B cell (primary cell): ENCODE results near the gene THSD7B. TPM values are rescaled to one million over a fixed set of nuclear protein-coding genes. Genes with fewer than 3 reads are reported as not detected.

ENCODE experiments used
- ATAC-seq: fragments of 200-7000 bp; cut with Tn5 transposase; one replicate; pipeline ENCODE4 v1.10.0; 2021; ENCODE audit warnings: low read depth, mild to moderate bottlenecking, moderate number of reproducible peaks, moderate library complexity
- CTCF ChIA-PET: fragments of 350-600 bp; sonication (Branson Sonifier 250); formaldehyde crosslinking; loops from one replicate; lab custom pipeline; 2021; ENCODE audit warnings: antibody characterized with exemption, inconsistent platforms; lab: Charles Lee
- POLR2A ChIA-PET: fragments of 350-600 bp; sonication (Branson Sonifier 250); formaldehyde crosslinking; loops from one replicate; lab custom pipeline; 2021; ENCODE audit warnings: antibody characterized with exemption; lab: Charles Lee
- DNase-seq: peaks from one replicate; pipeline ENCODE4 v3.0.0; 2013
- H2AFZ ChIP-seq: 2 replicates; pipeline ENCODE4 v1.6.1; 2012; ENCODE audit warnings: mild to moderate bottlenecking, low read depth, low read length; ENCODE audit not compliant: insufficient read depth, poor library complexity, severe bottlenecking
- H3K27ac ChIP-seq, 2 donors: 1 replicate in 1 of 2; 2 replicates in 1 of 2; pipeline ENCODE4 v1.5.1; 2012 to 2013; ENCODE audit warnings: low read length in 2 of 2, mild to moderate bottlenecking in 2 of 2, moderate library complexity in 1 of 2
- H3K27me3 ChIP-seq, 4 experiments: fragments of 200-600 bp in 1 of 4; sonication (generic) in 1 of 4; replicated peaks in 1 of 4; 1 replicate in 2 of 4; 2 replicates in 2 of 4; pipeline versions ENCODE4 v1.6.1 to v1.7.0; 2013 to 2016; ENCODE audit warnings: low read length in 3 of 4, mild to moderate bottlenecking in 2 of 4, mixed read lengths in 1 of 4, moderate library complexity in 1 of 4; ENCODE audit not compliant: insufficient read depth in 4 of 4, control insufficient read depth in 3 of 4; ENCODE audit errors: control extremely low read depth in 1 of 4
- H3K36me3 ChIP-seq, 2 experiments: replicated peaks in 1 of 2; 1 replicate in 1 of 2; 2 replicates in 1 of 2; pipeline versions ENCODE4 v1.6.1 to v1.7.1; 2013; ENCODE audit warnings: low read length in 1 of 2; ENCODE audit not compliant: insufficient read depth in 2 of 2, control insufficient read depth in 1 of 2; ENCODE audit errors: control extremely low read depth in 1 of 2, extremely low read depth in 1 of 2
- H3K4me1 ChIP-seq, 2 donors: fragments of 200-600 bp in 1 of 2; sonication (generic) in 1 of 2; 1 replicate in 1 of 2; 2 replicates in 1 of 2; pipeline versions ENCODE4 v1.5.1 to v1.6.1; 2013 to 2017; ENCODE audit warnings: low read length in 2 of 2; ENCODE audit not compliant: control insufficient read depth in 2 of 2, insufficient read depth in 2 of 2
- H3K4me2 ChIP-seq: replicated peaks from 2 replicates; pipeline ENCODE3; 2012; ENCODE audit warnings: mild to moderate bottlenecking, low read depth, low read length; ENCODE audit not compliant: poor library complexity, severe bottlenecking
- H3K4me3 ChIP-seq, 5 experiments: fragments of 200-600 bp in 1 of 5; sonication (generic) in 1 of 5; 1 replicate in 3 of 5; 2 replicates in 2 of 5; pipeline versions ENCODE4 v1.5.1 to v1.7.0; 2011 to 2016; ENCODE audit warnings: low read length in 4 of 5, mild to moderate bottlenecking in 4 of 5, low read depth in 2 of 5, control low read depth in 1 of 5, moderate library complexity in 1 of 5; ENCODE audit not compliant: insufficient read depth in 1 of 5; ENCODE audit errors: control extremely low read depth in 1 of 5, extremely low read depth in 1 of 5
- H3K79me2 ChIP-seq: fragments of 200-600 bp; sonication (generic); one replicate; pipeline ENCODE4 v1.6.0; 2016; ENCODE audit warnings: low read length; ENCODE audit not compliant: control insufficient read depth, insufficient read depth
- H3K9ac ChIP-seq: fragments of 200-600 bp; sonication (generic); 2 replicates; pipeline ENCODE4 v1.6.1; 2017; ENCODE audit warnings: mild to moderate bottlenecking, low read length, moderate library complexity
- H3K9me3 ChIP-seq, 3 donors: one replicate each; pipeline versions ENCODE4 v1.6.1 to v1.7.1; 2013; ENCODE audit warnings: low read length in 2 of 3; ENCODE audit not compliant: control insufficient read depth in 2 of 3, insufficient read depth in 1 of 3; ENCODE audit errors: control extremely low read depth in 1 of 3
- H4K20me1 ChIP-seq: 2 replicates; pipeline ENCODE4 v1.6.0; 2012; ENCODE audit warnings: mild to moderate bottlenecking, low read length; ENCODE audit not compliant: insufficient read depth, control insufficient read depth, poor library complexity, severe bottlenecking
- H3K27ac Mint-ChIP-seq: one replicate; pipeline ENCODE4 v1.8.0; 2021; ENCODE audit warnings: mixed read lengths
- H3K27me3 Mint-ChIP-seq: one replicate; pipeline ENCODE4 v1.8.0; 2021; ENCODE audit warnings: mixed read lengths
- H3K4me1 Mint-ChIP-seq: one replicate; pipeline ENCODE4 v1.8.0; 2021; ENCODE audit warnings: mixed read lengths
- H3K4me3 Mint-ChIP-seq: one replicate; pipeline ENCODE4 v1.8.0; 2021; ENCODE audit warnings: mixed read lengths
- H3K9me3 Mint-ChIP-seq: one replicate; pipeline ENCODE4 v1.8.0; 2022; ENCODE audit warnings: mixed read lengths; ENCODE audit not compliant: insufficient read depth
- EZH2 ChIP-seq: IDR thresholded peaks from 2 replicates; pipeline ENCODE4 v1.6.1; 2012; ENCODE audit warnings: borderline replicate concordance, low read depth, mild to moderate bottlenecking, moderate library complexity, low read length; ENCODE audit not compliant: insufficient read depth, poor library complexity, severe bottlenecking
- WGBS: methylation state at CpG from one replicate; pipeline ENCODE4 v1.1.5; 2013; ENCODE audit warnings: missing lambda C conversion rate; ENCODE audit not compliant: insufficient coverage; 5-methylcytosine and 5-hydroxymethylcytosine counted together
- intact Hi-C: fragments of 100-400 bp; cut with micrococcal nuclease; formaldehyde crosslinking; loops from one replicate; pipeline ENCODE4 v1.10.0; 2022
- polyA plus RNA-seq: library from polyadenylated mRNA; depleted of rRNA; stranded (reverse); fragments of >200 nt; gene quantifications from 2 replicates; pipeline ENCODE4 v1.2.3, GENCODE V29; 2012
- total RNA-seq, 2 donors: library from RNA; stranded (reverse); fragments of 120-200 nt in 1 of 2; gene quantifications; 1 replicate in 1 of 2; 2 replicates in 1 of 2; pipeline versions ENCODE4 v1.2.3 to v1.2.4, GENCODE V29; 2013 to 2022
- TF ChIP-seq, protein P1 (sequence below): fragments of 200-600 bp; IDR thresholded peaks from one replicate; pipeline ENCODE4 v1.8.0; 2022; ENCODE audit warnings: antibody characterized with exemption, mild to moderate bottlenecking

The THSD7B gene
- total and polyA plus RNA-seq, 2 donors (not counting 1 experiment from before 2014, with no cell fraction given), result 0.76 TPM; not detected in 1

DNA sequence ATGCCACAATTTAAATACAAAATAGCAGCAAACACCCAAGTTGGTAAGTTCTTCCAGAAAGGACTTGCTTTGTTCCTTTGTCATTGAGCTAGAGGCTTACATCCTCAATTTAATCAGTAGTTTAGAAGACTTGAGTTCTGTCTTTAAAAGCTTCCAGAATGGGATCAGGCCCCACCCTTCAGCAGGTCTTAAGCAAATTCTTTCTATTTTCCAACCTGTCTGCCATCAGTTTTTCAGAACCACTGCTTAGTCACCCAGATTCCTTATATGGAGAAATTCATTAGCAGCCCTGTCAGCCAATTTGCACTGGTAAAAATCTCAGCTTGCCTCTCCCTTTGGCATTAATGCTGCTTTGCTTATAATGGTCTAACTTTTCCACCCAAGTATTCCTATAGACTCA, 935.3 kb downstream of the THSD7B start:
- Histone ChIP-seq H3K9ac (no peak overlapping the region), H3K4me1 (no peaks in the 10 kb centered on the region), H2AFZ (no peak overlapping the region), H3K27ac (no peak overlapping the region), H3K9me3 (peaks cover 0 to 2% (median 0%) of the 10 kb centered on the region in 3 donors), H3K27me3 (no peaks in the 10 kb centered on the region), H3K79me2 (no peaks in the 10 kb centered on the region), H3K4me2 (no peak overlapping the region), H3K4me3 (no peak overlapping the region), H3K36me3 (no peaks in the 10 kb centered on the region), H4K20me1 (no peaks in the 10 kb centered on the region)
- TF ChIP-seq EZH2, result no peak
- TF ChIP-seq, protein P1, sequence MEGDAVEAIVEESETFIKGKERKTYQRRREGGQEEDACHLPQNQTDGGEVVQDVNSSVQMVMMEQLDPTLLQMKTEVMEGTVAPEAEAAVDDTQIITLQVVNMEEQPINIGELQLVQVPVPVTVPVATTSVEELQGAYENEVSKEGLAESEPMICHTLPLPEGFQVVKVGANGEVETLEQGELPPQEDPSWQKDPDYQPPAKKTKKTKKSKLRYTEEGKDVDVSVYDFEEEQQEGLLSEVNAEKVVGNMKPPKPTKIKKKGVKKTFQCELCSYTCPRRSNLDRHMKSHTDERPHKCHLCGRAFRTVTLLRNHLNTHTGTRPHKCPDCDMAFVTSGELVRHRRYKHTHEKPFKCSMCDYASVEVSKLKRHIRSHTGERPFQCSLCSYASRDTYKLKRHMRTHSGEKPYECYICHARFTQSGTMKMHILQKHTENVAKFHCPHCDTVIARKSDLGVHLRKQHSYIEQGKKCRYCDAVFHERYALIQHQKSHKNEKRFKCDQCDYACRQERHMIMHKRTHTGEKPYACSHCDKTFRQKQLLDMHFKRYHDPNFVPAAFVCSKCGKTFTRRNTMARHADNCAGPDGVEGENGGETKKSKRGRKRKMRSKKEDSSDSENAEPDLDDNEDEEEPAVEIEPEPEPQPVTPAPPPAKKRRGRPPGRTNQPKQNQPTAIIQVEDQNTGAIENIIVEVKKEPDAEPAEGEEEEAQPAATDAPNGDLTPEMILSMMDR, result no peak
- no peak overlapping the region for H3K27ac Mint-ChIP-seq
- no peaks in the 10 kb centered on the region for H3K27me3 Mint-ChIP-seq
- POLR2A ChIA-PET, result no interaction called here
- peaks cover 2% of the 10 kb centered on the region for H3K9me3 Mint-ChIP-seq
- intact Hi-C loops, result no loop called here
- ATAC-seq (no peak), DNase-seq (no peak)
- H3K4me1 Mint-ChIP-seq, result no peaks in the 10 kb centered on the region
- CTCF ChIA-PET, result no interaction called here
- H3K4me3 Mint-ChIP-seq, result no peak overlapping the region

- TF ChIP-seq, protein P1, result no peak
- no peak for TF ChIP-seq EZH2
- Mint-ChIP-seq H3K4me3 (no peak overlapping the region), H3K9me3 (peaks cover under 1% of the 10 kb centered on the region), H3K27me3 (no peaks in the 10 kb centered on the region), H3K4me1 (no peaks in the 10 kb centered on the region), H3K27ac (no peak overlapping the region)
- no peaks in the 10 kb centered on the region for H3K36me3 ChIP-seq
- H4K20me1 ChIP-seq, result no peaks in the 10 kb centered on the region
- no peak overlapping the region for H3K4me2 ChIP-seq
- ChIA-PET POLR2A (no interaction called here), CTCF (no interaction called here)
- H3K27ac ChIP-seq, result no peak overlapping the region
- intact Hi-C loops, result no loop called here
- WGBS, result no CpG with 5 or more reads among the region's 4 CpGs
- ATAC-seq (no peak), DNase-seq (no peak)
- H3K27me3 ChIP-seq, result no peaks in the 10 kb centered on the region
- no peaks in the 10 kb centered on the region for H3K4me1 ChIP-seq
- H3K4me3 ChIP-seq, result no peak overlapping the region
- no peak overlapping the region for H2AFZ ChIP-seq
- no peak overlapping the region for H3K9ac ChIP-seq
- peaks cover 0 to 18% (median 0%) of the 10 kb centered on the region in 3 donors for H3K9me3 ChIP-seq
- H3K79me2 ChIP-seq, result no peaks in the 10 kb centered on the region
Measured at GRCh38 chr2:137705296-137705695, 940.0 kb downstream of the THSD7B start.
